Jurkat, Clone E6-1 (cell line): ENCODE results near the gene EGFL7.
"Not testable (repeated sequence)": the region's sequence is repeated elsewhere in the genome, so short reads cannot be mapped to it uniquely, and the experiment has no call there.

ENCODE experiments used
- DNase-seq: peaks from one replicate; pipeline ENCODE4 v3.0.0-alpha.2; 2011; ENCODE audit warnings: low read depth, low spot score
- H3K4me3 ChIP-seq: 2 replicates; pipeline ENCODE4 v1.5.1; 2011; ENCODE audit warnings: mild to moderate bottlenecking, low read length, control low read depth, moderate library complexity

Gene EGFL7

GRCh38 chr9:136707849-136708517 is 45.3 kb downstream of the EGFL7 start:
- H3K4me3 ChIP-seq: no peak overlapping the region
- DNase-seq: no peak

DNA sequence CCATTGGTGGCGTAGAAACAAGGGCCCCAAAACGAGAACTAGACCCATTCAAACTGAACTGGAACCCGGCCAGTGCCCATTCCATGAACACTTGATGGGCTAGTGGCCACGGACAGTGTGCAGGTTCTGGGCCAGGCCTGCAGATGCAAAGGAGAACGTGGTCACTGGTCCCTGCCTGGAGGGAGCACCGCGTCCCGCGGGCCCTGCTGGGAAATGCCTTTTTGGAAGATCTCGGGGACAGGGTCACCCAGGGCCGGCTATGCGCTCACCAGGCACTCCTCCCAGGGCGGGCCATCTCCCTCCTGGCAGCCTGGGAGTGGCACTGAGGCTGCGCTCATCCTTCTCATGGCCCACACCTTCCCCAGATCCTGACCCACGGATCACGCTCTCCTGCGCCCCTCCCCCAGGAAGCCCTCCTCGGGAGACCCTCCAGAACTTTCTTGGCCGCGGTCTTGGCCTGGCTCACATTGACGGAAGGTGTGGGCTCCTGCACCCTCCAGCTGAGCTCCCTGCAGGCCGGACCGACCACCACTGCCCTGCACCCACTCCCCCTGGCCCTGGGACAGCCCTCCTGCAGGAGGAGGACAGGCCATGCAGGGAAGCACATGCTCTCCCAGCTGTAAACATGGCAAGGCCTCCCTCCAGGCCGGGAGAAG is 46.9 kb downstream of the EGFL7 start:
- no peak for DNase-seq
- no peak overlapping the region for H3K4me3 ChIP-seq

- DNase-seq: no peak
- no peak overlapping the region for H3K4me3 ChIP-seq
Measured at GRCh38 chr9:136710543-136710942, 47.8 kb downstream of the EGFL7 start.

DNA sequence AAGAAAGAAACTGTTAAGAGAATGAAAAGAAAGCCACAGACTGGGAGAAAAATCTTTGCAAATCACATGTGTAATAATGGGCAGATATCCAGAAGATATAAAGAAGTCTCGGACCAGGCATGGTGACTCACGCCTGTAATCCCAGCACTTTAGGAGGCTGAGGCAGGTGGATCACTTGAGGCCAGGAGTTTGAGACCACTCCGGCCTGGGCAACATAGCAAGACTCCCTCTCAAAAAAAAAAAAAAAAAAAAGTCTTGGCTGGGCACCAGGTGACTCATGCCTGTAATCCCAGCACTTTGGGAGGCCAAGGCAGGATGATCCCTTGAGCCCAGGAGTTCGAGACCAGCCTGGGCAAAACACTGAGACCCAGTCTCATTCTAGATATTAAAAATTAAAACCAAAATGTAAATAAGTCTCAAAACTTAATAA is 48.5 kb downstream of the EGFL7 start:
- not testable (repeated sequence) for H3K4me3 ChIP-seq

GRCh38 chr9:136711751-136712689 is 49.3 kb downstream of the EGFL7 start, which contains the start of gene DIPK1B:
DIPK1B (plus strand) TSS chr9:136712572; CDS start chr9:136712666, 94 bp downstream.
- H3K4me3 ChIP-seq: peak within 1 kb of the TSS; percentile 68
- DNase-seq: peak; percentile 33

More for the DNA sequence above, 48.5 kb downstream of the EGFL7 start:
- DNase-seq: not testable (repeated sequence)

GRCh38 chr9:136712690-136713544 is 50.2 kb downstream of the EGFL7 start:
- DNase-seq: no peak
- H3K4me3 ChIP-seq: peak overlapping the region; percentile 68

- DNase-seq: no peak
- H3K4me3 ChIP-seq: peak overlapping the region; percentile 68
Measured at GRCh38 chr9:136713550-136713949, 50.8 kb downstream of the EGFL7 start.

- H3K4me3 ChIP-seq: no peak overlapping the region
- no peak for DNase-seq
Measured at GRCh38 chr9:136714096-136714892, 51.6 kb downstream of the EGFL7 start.

DNA sequence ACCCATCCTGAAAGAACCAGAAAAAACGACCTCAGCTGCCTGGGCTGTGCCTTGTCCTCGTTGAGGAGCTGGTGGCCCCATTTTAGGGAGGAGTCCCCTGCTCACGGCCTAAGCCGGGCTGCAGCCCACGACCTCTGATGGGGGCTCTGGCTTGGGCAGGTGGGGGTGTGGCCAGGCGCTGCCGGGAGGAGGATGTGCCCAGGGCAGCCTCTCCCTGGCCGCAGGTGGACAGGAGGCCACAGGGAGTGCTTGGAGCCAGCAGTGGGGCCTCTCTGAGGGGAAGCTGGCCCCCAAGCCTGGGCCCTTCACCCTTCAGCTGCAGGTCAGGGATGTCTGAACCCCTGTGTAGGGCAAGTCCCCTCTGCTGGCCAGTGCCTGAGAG is 52.2 kb downstream of the EGFL7 start:
- DNase-seq: no peak
- H3K4me3 ChIP-seq: no peak overlapping the region

- H3K4me3 ChIP-seq: no peak overlapping the region
- no peak for DNase-seq
Measured at GRCh38 chr9:136717399-136717798, 54.7 kb downstream of the EGFL7 start.

- no peak for DNase-seq
- H3K4me3 ChIP-seq: no peak overlapping the region
Measured at GRCh38 chr9:136718345-136719194, 55.9 kb downstream of the EGFL7 start.

GRCh38 chr9:136719195-136719880 is 56.6 kb downstream of the EGFL7 start:
- no peak for DNase-seq
- H3K4me3 ChIP-seq: no peak overlapping the region

DNA sequence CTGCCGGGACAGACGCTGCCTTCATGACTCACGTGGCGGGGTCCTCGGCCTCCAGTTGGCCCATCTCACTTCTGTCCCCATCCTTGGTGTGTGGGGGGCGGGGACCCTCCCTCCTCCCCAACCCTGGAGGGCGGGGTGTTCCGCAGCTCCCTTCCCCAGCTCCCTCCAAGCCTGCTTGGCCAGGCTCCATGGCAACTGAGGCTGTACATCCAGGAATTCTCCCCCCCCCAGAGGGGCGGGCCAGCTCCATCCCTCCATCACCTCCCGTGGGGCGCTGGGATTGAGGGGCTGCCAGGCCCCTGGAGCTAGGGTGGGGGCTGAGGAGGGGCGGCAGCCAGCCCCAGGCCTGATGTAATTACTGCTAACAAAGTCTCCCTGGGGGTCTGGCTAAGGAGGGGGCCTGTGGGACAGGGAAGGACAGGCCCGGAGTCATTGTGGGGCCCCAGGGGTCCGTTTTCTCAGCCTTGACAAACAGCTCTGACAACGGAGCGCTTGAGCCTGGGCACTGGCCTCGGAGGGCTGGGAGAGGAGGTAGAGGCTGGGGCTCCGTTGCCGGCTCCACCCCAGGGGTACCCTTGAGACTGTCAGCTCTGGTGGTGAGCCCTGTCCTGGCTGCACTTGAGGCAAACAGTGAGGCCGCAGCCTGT is 57.7 kb downstream of the EGFL7 start:
- no peak for DNase-seq
- H3K4me3 ChIP-seq: no peak overlapping the region

- DNase-seq: no peak
- no peak overlapping the region for H3K4me3 ChIP-seq
Measured at GRCh38 chr9:136720898-136721338, 58.2 kb downstream of the EGFL7 start.

DNA sequence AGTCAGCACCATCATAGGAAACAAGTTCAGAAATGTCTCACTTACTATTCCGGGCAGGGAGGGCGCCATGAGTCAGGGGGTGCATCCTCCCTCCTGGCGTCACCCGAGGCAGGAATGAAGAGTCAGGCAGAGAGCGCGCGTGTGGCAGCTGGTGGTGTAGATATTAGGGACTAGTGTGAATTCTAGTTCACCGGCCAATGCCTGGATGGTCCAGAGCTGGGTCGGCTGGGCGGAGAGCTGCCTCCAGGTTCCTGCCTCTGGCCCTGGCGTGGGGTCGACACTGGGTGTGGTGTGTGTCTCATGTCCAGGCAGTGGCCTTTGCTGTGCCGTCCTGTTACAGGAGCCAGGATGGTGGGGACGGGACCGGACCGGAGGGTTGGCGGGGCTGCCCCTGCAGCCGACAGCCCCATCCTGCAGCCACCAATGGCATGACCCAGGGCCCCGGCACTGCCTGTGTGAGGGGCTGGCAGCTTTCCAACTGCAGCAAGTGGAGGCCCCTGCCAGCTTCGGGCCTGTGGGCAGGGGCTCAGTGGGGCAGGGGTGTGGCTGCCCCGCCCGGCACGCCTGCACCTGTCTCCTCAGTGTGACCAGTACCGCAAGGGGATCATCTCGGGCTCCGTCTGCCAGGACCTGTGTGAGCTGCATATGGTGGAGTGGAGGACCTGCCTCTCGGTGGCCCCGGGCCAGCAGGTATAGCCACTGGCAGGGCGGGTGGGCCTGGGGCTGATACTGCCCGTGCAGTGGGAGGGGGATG is 58.8 kb downstream of the EGFL7 start:
- DNase-seq: no peak
- no peak overlapping the region for H3K4me3 ChIP-seq
